ENCODE measurements around the gene FIZ1. TPM values are rescaled to one million over a fixed set of nuclear protein-coding genes. Genes with fewer than 3 reads are reported as not detected.

Gene FIZ1
- total and polyA plus RNA-seq, 4 donors: 1.1 to 4.3 (median 2.3) TPM

- Histone ChIP-seq H3K36me3 (ENCODE audit: control insufficient read depth in 4 of 4, insufficient read depth in 3 of 4, low read depth in 1 of 4, low read length in 3 of 4) (peaks cover 0 to 21% (median 11%) of the 10 kb centered on the region in 4 donors), H3K4me1 (ENCODE audit: control insufficient read depth in 4 of 4, insufficient read depth in 4 of 4, low read length in 3 of 4) (no peaks in the 10 kb centered on the region), H3K27me3 (ENCODE audit: control insufficient read depth in 4 of 4, insufficient read depth in 4 of 4, low read length in 3 of 4) (no peaks in the 10 kb centered on the region), H3K9ac (ENCODE audit: low read depth in 1 of 2, low read length in 2 of 2) (no peak overlapping the region), H3K27ac (ENCODE audit: low read depth in 1 of 2, low read length in 2 of 2) (no peak overlapping the region), H3K9me3 (ENCODE audit: control insufficient read depth in 4 of 4, low read length in 3 of 4) (no peaks in the 10 kb centered on the region), H3K4me3 (ENCODE audit: low read depth in 1 of 3, low read length in 3 of 3) (no peak overlapping the region)
- DNase-seq (ENCODE audit: low spot score): no peak
- TF ChIP-seq RAD21 (IDR thresholded peaks at IDR 0.05): no peak
- 97% methylated on average over 98 of the region's 98 CpGs for WGBS
These were observed 15.6 kb upstream of the FIZ1 start for GRCh38 chr19:55614711-55615542.

DNA sequence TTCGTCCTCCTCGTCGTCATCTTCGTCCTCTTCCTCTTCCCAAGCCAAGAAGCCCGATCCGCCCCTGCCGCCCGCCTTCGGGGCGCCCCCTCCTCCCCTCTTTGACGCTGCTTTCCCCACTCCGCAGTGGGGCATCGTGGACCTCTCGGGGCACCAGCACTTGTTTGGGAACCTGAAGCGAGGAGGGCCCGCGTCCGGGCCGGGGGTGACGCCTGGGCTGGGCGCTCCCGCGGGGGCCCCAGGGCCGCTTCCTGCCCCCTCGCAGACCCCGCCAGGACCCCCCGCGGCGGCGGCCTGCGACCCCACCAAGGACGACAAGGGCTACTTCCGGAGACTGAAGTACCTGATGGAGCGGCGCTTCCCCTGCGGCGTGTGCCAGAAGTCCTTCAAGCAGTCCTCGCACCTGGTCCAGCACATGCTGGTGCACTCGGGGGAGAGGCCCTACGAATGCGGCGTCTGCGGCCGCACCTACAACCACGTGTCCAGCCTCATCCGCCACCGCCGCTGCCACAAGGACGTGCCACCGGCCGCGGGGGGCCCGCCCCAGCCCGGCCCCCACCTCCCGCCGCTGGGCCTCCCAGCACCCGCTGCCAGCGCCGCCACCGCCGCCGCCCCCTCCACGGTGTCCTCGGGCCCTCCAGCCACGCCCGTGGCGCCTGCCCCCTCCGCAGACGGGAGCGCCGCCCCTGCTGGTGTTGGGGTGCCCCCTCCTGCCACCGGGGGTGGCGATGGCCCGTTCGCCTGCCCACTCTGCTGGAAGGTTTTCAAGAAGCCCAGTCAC is 14.8 kb upstream of the FIZ1 start:
- TF ChIP-seq NR2F2 (IDR thresholded peaks at IDR 0.05) (no peak), HNF4G (IDR thresholded peaks at IDR 0.05) (no peak), REST (IDR thresholded peaks at IDR 0.05) (no peak), YY1 (IDR thresholded peaks at IDR 0.05) (no peak), ATF3 (IDR thresholded peaks at IDR 0.05) (no peak), MAX (IDR thresholded peaks at IDR 0.05) (no peak), FOXA1 (IDR thresholded peaks at IDR 0.05) (no peak), FOXA2 (IDR thresholded peaks at IDR 0.05) (no peak), HNF4A (conservative IDR thresholded peaks at IDR 0.05) (no peak), JUND (IDR thresholded peaks at IDR 0.05) (no peak), RAD21 (IDR thresholded peaks at IDR 0.05) (no peak), GABPA (IDR thresholded peaks at IDR 0.05 in 1 of 2, conservative IDR thresholded peaks at IDR 0.05 in 1 of 2) (no peak), SP1 (IDR thresholded peaks at IDR 0.05) (no peak), TAF1 (conservative IDR thresholded peaks at IDR 0.05) (no peak), CTCF (IDR thresholded peaks at IDR 0.05; ENCODE audit: low read depth, low read length, missing input control) (no peak)
- Histone ChIP-seq H3K4me3 (ENCODE audit: low read depth in 1 of 3, low read length in 3 of 3) (no peak overlapping the region), H3K36me3 (ENCODE audit: control insufficient read depth in 4 of 4, insufficient read depth in 3 of 4, low read depth in 1 of 4, low read length in 3 of 4) (peaks cover 0 to 28% (median 14%) of the 10 kb centered on the region in 4 donors), H3K9me3 (ENCODE audit: control insufficient read depth in 4 of 4, low read length in 3 of 4) (no peaks in the 10 kb centered on the region), H3K27ac (ENCODE audit: low read depth in 1 of 2, low read length in 2 of 2) (no peak overlapping the region), H3K27me3 (ENCODE audit: control insufficient read depth in 4 of 4, insufficient read depth in 4 of 4, low read length in 3 of 4) (no peaks in the 10 kb centered on the region), H3K9ac (ENCODE audit: low read depth in 1 of 2, low read length in 2 of 2) (no peak overlapping the region), H3K4me1 (ENCODE audit: control insufficient read depth in 4 of 4, insufficient read depth in 4 of 4, low read length in 3 of 4) (no peaks in the 10 kb centered on the region)
- DNase-seq (ENCODE audit: low spot score): no peak
- WGBS: 95% methylated on average over 75 of the region's 75 CpGs

All from liver (tissue), 9 donors.